ENCODE results near the gene TFB2M. TPM values are rescaled to one million over a fixed set of nuclear protein-coding genes. Genes with fewer than 3 reads are reported as not detected.

TFB2M gene
- total RNA-seq, 1 donor from 2014 or later = 19.8 TPM

DNA sequence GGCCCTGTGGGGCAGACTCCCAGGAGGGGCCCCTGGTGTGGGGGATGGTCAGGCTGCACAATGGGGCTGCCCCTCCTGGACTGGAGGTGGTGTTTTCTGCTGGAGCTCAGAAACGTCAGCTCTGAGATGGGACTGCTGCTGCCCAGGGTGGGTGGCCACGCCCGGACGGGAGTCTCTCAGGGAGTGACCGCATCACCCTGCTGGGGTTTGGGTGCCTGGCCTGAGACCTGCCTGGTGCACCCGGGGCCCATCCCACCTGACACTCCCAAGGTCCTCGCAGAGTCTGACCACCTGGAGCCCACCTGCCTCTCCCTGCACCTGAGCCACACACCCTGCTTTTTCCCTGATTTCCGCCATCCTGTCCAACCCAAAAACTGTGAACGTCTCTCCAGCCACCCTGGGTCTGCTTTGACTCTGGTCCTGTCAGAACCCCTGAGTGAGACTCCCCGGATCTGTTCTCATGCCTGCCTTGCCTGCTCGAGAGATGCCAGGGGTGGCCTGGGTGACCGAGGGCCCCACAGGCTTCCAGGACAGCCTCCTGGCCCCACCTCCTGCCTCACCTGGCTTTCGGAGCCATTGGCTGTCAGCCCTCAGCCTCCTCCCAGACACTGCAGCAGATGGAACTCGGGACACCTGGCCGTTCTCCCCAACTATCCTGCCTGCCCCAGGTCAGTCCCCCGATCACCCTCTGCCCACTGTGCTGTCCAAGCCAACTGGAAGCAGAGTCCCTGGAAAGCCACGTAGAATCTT, 47.4 kb downstream of the TFB2M start:
- H3K4me3 ChIP-seq (ENCODE audit: low read depth, low read length) = no peak overlapping the region
- no peaks in the 10 kb centered on the region for H3K27me3 ChIP-seq (ENCODE audit: control insufficient read depth, insufficient read depth, low read length)
- H3K36me3 ChIP-seq (ENCODE audit: control insufficient read depth, insufficient read depth, low read length) = no peaks in the 10 kb centered on the region
- TF ChIP-seq CTCF (IDR thresholded peaks at IDR 0.05; ENCODE audit: insufficient read depth, low read length, poor library complexity, severe bottlenecking) = no peak
- no peak for DNase-seq (ENCODE audit: low read depth)

- no peaks in the 10 kb centered on the region for H3K36me3 ChIP-seq (ENCODE audit: control insufficient read depth, insufficient read depth, low read length)
- H3K4me3 ChIP-seq (ENCODE audit: low read depth, low read length) = no peak overlapping the region
- H3K27me3 ChIP-seq (ENCODE audit: control insufficient read depth, insufficient read depth, low read length) = no peaks in the 10 kb centered on the region
- no peak for TF ChIP-seq CTCF (IDR thresholded peaks at IDR 0.05; ENCODE audit: insufficient read depth, low read length, poor library complexity, severe bottlenecking)
- no peak for DNase-seq (ENCODE audit: low read depth)
Measured at GRCh38 chr1:246517391-246517790, 48.7 kb downstream of the TFB2M start.

- no peaks in the 10 kb centered on the region for H3K36me3 ChIP-seq (ENCODE audit: control insufficient read depth, insufficient read depth, low read length)
- H3K27me3 ChIP-seq (ENCODE audit: control insufficient read depth, insufficient read depth, low read length) = no peaks in the 10 kb centered on the region
- TF ChIP-seq CTCF (IDR thresholded peaks at IDR 0.05; ENCODE audit: insufficient read depth, low read length, poor library complexity, severe bottlenecking) = no peak
- H3K4me3 ChIP-seq (ENCODE audit: low read depth, low read length) = no peak overlapping the region
- no peak for DNase-seq (ENCODE audit: low read depth)
Measured at GRCh38 chr1:246516126-246516525, 49.9 kb downstream of the TFB2M start.

DNA sequence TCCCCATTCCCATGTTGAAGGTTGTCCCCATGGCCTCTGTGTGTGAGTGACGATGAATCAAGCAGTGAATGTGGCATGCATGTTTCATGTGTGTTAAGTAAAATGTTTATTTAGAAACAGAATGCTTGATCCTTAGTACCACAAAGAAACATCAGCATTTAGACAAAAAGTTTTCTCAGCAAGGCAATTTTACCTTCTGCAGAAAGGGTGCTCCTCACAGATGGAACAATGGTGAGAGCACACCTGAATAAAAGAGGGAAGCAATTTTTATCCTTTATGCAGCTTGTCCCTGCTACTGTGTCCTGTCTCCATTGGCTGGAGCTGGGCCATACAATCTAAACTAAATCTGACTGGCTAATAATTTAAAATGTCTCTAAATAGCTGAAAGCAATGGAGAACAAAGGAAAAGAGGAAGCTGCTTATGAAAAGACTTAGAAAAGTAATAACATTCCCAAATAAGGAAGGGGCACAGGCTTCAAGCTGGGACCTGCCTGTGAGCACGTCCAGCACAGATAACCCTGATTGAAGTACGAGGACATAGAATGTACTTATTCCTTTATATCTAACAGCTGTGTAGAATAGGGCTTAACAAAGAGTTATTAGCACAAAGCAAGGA, 50.6 kb downstream of the TFB2M start:
- Histone ChIP-seq H3K27me3 (ENCODE audit: control insufficient read depth, insufficient read depth, low read length) (no peaks in the 10 kb centered on the region), H3K4me3 (ENCODE audit: low read depth, low read length) (no peak overlapping the region), H3K36me3 (ENCODE audit: control insufficient read depth, insufficient read depth, low read length) (no peaks in the 10 kb centered on the region)
- DNase-seq (ENCODE audit: low read depth) = no peak
- TF ChIP-seq CTCF (IDR thresholded peaks at IDR 0.05; ENCODE audit: insufficient read depth, low read length, poor library complexity, severe bottlenecking) = no peak

DNA sequence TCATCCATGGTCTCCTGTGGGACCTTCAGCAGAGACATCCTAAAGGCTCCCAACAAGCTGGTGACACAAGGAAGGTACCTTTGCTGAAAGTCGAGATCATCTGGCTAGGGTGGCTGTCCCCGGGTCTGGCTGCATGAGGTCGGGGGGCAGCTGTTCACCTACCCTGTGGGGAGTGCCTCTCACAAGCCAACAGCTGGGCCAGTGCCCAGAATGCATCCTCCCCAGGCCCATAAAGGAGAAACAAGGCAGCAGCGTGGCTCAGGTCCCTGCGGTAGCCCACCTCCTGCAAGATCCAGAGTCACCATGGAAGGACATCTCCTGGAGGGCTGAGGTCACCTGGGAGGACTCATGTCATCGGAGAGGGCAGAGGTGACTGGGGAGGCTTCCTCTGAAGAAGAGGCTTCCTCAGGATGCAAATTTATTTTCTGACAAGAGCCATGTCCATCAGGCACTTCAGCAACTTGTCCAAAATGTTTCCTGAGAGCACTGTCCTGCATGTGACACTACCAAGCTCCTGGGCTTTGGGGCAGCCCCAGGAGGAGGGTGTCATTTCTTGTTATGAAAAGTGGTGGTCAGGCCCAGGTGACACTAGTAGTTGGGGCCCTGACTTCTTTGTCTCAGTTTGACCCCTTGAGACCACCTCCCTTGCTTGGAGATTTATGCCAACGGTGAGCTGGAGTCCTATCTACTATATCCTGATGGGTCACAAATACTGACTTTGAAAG, 52.3 kb downstream of the TFB2M start:
- Histone ChIP-seq H3K4me3 (ENCODE audit: low read depth, low read length) (no peak overlapping the region), H3K36me3 (ENCODE audit: control insufficient read depth, insufficient read depth, low read length) (no peaks in the 10 kb centered on the region), H3K27me3 (ENCODE audit: control insufficient read depth, insufficient read depth, low read length) (no peaks in the 10 kb centered on the region)
- no peak for TF ChIP-seq CTCF (IDR thresholded peaks at IDR 0.05; ENCODE audit: insufficient read depth, low read length, poor library complexity, severe bottlenecking)
- DNase-seq (ENCODE audit: low read depth) = no peak
